ENCODE results near the gene ARSB. TPM values are rescaled to one million over a fixed set of nuclear protein-coding genes. Genes with fewer than 3 reads are reported as not detected.

ARSB gene
- total RNA-seq, 1 donor from 2014 or later: 30.2 TPM

DNA sequence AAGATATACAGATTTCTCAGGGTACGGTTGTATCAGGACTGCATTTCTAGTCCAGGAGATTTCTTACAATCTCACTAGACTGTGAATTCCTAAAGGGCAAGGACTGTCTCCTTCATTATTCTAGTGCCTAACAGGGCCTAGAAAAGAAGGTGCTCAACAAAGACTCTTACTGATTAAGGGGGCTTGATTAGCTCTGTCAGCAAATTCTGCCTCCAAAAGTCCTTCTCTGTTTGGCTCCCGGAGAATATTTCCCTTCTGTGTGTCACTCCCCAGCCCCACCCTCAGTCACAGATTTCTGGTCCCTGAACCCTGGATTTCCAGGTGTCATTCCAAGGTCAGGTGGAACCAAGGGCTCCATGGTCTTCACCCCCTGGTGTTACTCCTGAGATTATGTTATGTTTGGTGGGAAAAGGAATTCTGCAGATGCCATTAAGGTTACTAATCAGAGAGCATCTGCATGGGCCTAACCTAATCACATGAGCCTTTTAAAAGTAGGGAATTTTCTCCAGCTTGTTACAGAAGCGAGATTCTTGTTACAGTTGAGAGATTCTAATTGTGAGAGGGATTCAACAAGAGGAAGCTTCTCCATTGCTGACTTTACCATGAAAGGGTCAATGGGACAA lies 168.9 kb downstream of the ARSB start:
- Histone ChIP-seq H4K20me1 (ENCODE audit: insufficient read depth, low read length) (no peaks in the 10 kb centered on the region), H2AFZ (ENCODE audit: low read depth, low read length) (no peak overlapping the region), H3K79me2 (ENCODE audit: insufficient read depth, low read length) (no peaks in the 10 kb centered on the region), H3K9ac (ENCODE audit: low read length) (no peak overlapping the region), H3K9me3 (ENCODE audit: insufficient read depth, low read depth, low read length) (no peaks in the 10 kb centered on the region), H3K4me2 (ENCODE audit: low read length) (no peak overlapping the region), H3K27ac (ENCODE audit: low read depth, low read length) (no peak overlapping the region), H3K4me3 (ENCODE audit: insufficient read depth, low read depth, low read length) (no peak overlapping the region), H3K4me1 (ENCODE audit: insufficient read depth, low read length) (no peaks in the 10 kb centered on the region), H3K27me3 (ENCODE audit: insufficient read depth, low read length) (no peaks in the 10 kb centered on the region), H3K36me3 (ENCODE audit: insufficient read depth, low read length) (no peaks in the 10 kb centered on the region)
- Mint-ChIP-seq H3K4me1 (ENCODE audit: low read depth, unreplicated experiment) (peaks cover 12% of the 10 kb centered on the region), H3K27me3 (ENCODE audit: low read depth, unreplicated experiment) (no peaks in the 10 kb centered on the region), H3K4me3 (ENCODE audit: unreplicated experiment) (no peak overlapping the region), H3K36me3 (ENCODE audit: low read depth, unreplicated experiment) (peaks cover under 1% of the 10 kb centered on the region), H3K9me3 (ENCODE audit: unreplicated experiment) (no peaks in the 10 kb centered on the region), H3K27ac (ENCODE audit: unreplicated experiment) (no peak overlapping the region)
- no peak for FAIRE-seq
- no peak for DNase-seq (ENCODE audit: low read depth)
- no peak for TF ChIP-seq EZH2 (IDR thresholded peaks at IDR 0.05; ENCODE audit: insufficient read depth, low read length)
- TF ChIP-seq, protein P1, sequence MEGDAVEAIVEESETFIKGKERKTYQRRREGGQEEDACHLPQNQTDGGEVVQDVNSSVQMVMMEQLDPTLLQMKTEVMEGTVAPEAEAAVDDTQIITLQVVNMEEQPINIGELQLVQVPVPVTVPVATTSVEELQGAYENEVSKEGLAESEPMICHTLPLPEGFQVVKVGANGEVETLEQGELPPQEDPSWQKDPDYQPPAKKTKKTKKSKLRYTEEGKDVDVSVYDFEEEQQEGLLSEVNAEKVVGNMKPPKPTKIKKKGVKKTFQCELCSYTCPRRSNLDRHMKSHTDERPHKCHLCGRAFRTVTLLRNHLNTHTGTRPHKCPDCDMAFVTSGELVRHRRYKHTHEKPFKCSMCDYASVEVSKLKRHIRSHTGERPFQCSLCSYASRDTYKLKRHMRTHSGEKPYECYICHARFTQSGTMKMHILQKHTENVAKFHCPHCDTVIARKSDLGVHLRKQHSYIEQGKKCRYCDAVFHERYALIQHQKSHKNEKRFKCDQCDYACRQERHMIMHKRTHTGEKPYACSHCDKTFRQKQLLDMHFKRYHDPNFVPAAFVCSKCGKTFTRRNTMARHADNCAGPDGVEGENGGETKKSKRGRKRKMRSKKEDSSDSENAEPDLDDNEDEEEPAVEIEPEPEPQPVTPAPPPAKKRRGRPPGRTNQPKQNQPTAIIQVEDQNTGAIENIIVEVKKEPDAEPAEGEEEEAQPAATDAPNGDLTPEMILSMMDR (IDR thresholded peaks at IDR 0.05; ENCODE audit: insufficient read depth, low read depth, low read length): no peak

DNA sequence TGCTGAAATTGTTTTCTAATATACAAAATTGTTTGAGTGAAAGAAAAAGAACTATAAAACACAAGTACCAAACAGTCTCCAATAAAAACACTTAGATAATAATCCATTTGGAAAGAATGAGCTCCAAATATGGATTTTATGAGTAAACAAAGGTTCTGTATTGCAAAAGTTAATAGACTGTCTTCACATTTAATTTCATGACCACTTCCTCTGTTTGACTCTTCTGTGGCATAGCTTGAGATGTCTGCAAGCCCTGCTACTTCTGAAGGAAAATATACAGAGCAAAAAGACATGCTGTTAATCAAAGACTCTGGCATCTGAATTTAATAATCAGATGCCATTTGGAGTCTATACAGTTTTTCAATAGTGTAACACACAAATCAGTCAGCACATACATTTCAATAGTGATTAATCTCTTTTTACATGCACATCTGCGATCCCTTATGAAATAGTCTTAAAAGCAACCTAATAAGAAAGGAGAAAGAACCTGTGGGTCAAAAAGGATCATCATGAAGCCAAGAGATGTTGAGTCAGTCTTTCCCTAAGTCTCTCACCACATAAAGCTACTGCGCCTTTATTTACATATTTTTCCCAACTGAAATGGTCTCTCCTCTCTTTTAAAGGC lies 171.1 kb downstream of the ARSB start:
- no peak for TF ChIP-seq EZH2 (IDR thresholded peaks at IDR 0.05; ENCODE audit: insufficient read depth, low read length)
- TF ChIP-seq, protein P1 (IDR thresholded peaks at IDR 0.05; ENCODE audit: insufficient read depth, low read depth, low read length): no peak
- Histone ChIP-seq H4K20me1 (ENCODE audit: insufficient read depth, low read length) (no peaks in the 10 kb centered on the region), H3K27ac (ENCODE audit: low read depth, low read length) (no peak overlapping the region), H3K4me2 (ENCODE audit: low read length) (no peak overlapping the region), H3K27me3 (ENCODE audit: insufficient read depth, low read length) (no peaks in the 10 kb centered on the region), H3K79me2 (ENCODE audit: insufficient read depth, low read length) (no peaks in the 10 kb centered on the region), H3K9me3 (ENCODE audit: insufficient read depth, low read depth, low read length) (no peaks in the 10 kb centered on the region), H3K4me1 (ENCODE audit: insufficient read depth, low read length) (no peaks in the 10 kb centered on the region), H3K9ac (ENCODE audit: low read length) (no peak overlapping the region), H3K4me3 (ENCODE audit: insufficient read depth, low read depth, low read length) (no peak overlapping the region), H3K36me3 (ENCODE audit: insufficient read depth, low read length) (no peaks in the 10 kb centered on the region), H2AFZ (ENCODE audit: low read depth, low read length) (no peak overlapping the region)
- Mint-ChIP-seq H3K4me1 (ENCODE audit: low read depth, unreplicated experiment) (peaks cover 24% of the 10 kb centered on the region), H3K36me3 (ENCODE audit: low read depth, unreplicated experiment) (peaks cover 1% of the 10 kb centered on the region), H3K27ac (ENCODE audit: unreplicated experiment) (no peak overlapping the region), H3K4me3 (ENCODE audit: unreplicated experiment) (no peak overlapping the region), H3K9me3 (ENCODE audit: unreplicated experiment) (no peaks in the 10 kb centered on the region), H3K27me3 (ENCODE audit: low read depth, unreplicated experiment) (no peaks in the 10 kb centered on the region)
- no peak for FAIRE-seq
- no peak for DNase-seq (ENCODE audit: low read depth)

DNA sequence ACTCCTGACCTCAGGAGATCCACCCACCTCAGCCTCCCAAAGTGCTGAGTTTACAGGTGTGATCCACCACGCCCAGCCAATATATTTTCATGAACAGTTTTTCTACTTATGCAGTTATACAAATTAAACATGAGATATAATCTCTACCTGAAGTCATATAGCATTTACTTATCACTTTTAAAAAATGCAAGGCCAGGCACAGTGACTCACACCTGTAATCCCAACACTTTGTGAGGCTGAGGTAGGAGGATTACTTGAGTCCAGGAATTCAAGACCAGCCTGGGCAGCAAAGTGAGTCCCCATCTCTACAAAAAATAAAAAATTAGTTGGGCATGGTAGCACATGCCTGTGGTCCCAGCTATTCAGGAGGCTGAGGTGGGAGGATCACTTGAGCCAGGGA lies 171.8 kb downstream of the ARSB start:
- no peaks in the 10 kb centered on the region for H3K36me3 ChIP-seq (ENCODE audit: insufficient read depth, low read length)

More for the DNA sequence above, 171.8 kb downstream of the ARSB start:
- DNase-seq (ENCODE audit: low read depth): no peak
- no peak overlapping the region for H3K4me3 Mint-ChIP-seq (ENCODE audit: unreplicated experiment)
- Histone ChIP-seq H3K27me3 (ENCODE audit: insufficient read depth, low read length) (no peaks in the 10 kb centered on the region), H3K4me3 (ENCODE audit: insufficient read depth, low read depth, low read length) (no peak overlapping the region), H3K4me1 (ENCODE audit: insufficient read depth, low read length) (no peaks in the 10 kb centered on the region), H2AFZ (ENCODE audit: low read depth, low read length) (no peak overlapping the region), H3K9ac (ENCODE audit: low read length) (no peak overlapping the region), H3K27ac (ENCODE audit: low read depth, low read length) (no peak overlapping the region), H3K4me2 (ENCODE audit: low read length) (no peak overlapping the region), H3K79me2 (ENCODE audit: insufficient read depth, low read length) (no peaks in the 10 kb centered on the region), H4K20me1 (ENCODE audit: insufficient read depth, low read length) (no peaks in the 10 kb centered on the region), H3K9me3 (ENCODE audit: insufficient read depth, low read depth, low read length) (no peaks in the 10 kb centered on the region)
- TF ChIP-seq EZH2 (IDR thresholded peaks at IDR 0.05; ENCODE audit: insufficient read depth, low read length): no peak
- TF ChIP-seq, protein P1 (IDR thresholded peaks at IDR 0.05; ENCODE audit: insufficient read depth, low read depth, low read length): no peak
- FAIRE-seq: no peak
- H3K9me3 Mint-ChIP-seq (ENCODE audit: unreplicated experiment): no peaks in the 10 kb centered on the region
- peaks cover 24% of the 10 kb centered on the region for H3K4me1 Mint-ChIP-seq (ENCODE audit: low read depth, unreplicated experiment)
- H3K27ac Mint-ChIP-seq (ENCODE audit: unreplicated experiment): no peak overlapping the region
- peaks cover 3% of the 10 kb centered on the region for H3K36me3 Mint-ChIP-seq (ENCODE audit: low read depth, unreplicated experiment)
- no peaks in the 10 kb centered on the region for H3K27me3 Mint-ChIP-seq (ENCODE audit: low read depth, unreplicated experiment)

Measured in astrocyte (in vitro differentiated cells and primary cell).